SU-DHL-6 (cell line): Measurements from ENCODE around the gene CENATAC.

ENCODE experiments used
- EZH2phosphoT487 ChIP-seq: fragments of 200-600 bp; sonication (generic), shearing (Covaris generic); conservative IDR thresholded peaks from 2 replicates; pipeline ENCODE4 v1.6.1; 2018; ENCODE audit warnings: mild to moderate bottlenecking, antibody characterized with exemption, low read length, moderate library complexity, mixed read lengths
- TF ChIP-seq, protein P1 (sequence below): fragments of 200-600 bp; sonication (generic); IDR thresholded peaks from one replicate; pipeline ENCODE4 v1.5.1; 2017; ENCODE audit warnings: antibody characterized with exemption, mild to moderate bottlenecking, low read length, moderate library complexity; ENCODE audit not compliant: insufficient read depth, poor library complexity, severe bottlenecking

DNA sequence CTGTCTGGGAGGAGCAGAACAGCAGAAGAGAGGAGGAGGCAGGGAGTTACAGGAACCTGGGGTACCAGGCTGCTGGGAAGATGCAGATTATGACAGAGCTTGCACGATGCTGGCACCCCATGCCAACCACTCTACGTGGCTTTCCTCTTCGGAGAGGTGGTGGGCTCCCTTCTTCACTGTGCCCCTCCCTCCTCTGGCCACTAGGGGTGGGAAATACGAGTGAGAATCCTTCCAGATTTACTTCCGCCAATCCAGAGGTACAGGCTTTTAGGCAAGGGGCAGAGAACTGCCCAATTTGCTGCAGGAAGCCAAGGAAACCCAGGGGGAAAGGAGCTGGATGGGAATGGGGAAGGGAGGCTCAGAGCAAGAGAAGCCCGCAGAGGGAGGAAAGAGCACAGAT is 46.8 kb downstream of the CENATAC start:
- TF ChIP-seq EZH2phosphoT487, result no peak
- TF ChIP-seq, protein P1, sequence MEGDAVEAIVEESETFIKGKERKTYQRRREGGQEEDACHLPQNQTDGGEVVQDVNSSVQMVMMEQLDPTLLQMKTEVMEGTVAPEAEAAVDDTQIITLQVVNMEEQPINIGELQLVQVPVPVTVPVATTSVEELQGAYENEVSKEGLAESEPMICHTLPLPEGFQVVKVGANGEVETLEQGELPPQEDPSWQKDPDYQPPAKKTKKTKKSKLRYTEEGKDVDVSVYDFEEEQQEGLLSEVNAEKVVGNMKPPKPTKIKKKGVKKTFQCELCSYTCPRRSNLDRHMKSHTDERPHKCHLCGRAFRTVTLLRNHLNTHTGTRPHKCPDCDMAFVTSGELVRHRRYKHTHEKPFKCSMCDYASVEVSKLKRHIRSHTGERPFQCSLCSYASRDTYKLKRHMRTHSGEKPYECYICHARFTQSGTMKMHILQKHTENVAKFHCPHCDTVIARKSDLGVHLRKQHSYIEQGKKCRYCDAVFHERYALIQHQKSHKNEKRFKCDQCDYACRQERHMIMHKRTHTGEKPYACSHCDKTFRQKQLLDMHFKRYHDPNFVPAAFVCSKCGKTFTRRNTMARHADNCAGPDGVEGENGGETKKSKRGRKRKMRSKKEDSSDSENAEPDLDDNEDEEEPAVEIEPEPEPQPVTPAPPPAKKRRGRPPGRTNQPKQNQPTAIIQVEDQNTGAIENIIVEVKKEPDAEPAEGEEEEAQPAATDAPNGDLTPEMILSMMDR, result no peak
